Hepatocyte (in vitro differentiated cells): ENCODE data around the gene SOX8. TPM values are rescaled to one million over a fixed set of nuclear protein-coding genes. Genes with fewer than 3 reads are reported as not detected.

ENCODE experiments used
- DNase-seq: peaks from one replicate; pipeline ENCODE4 v3.0.0-alpha.2; 2016; ENCODE audit warnings: low spot score
- H2AFZ ChIP-seq: fragments of 200-600 bp; sonication (generic); 2 replicates; pipeline ENCODE4 v1.6.0; 2016; ENCODE audit warnings: antibody characterized with exemption, mild to moderate bottlenecking
- H3K27ac ChIP-seq: fragments of 200-600 bp; sonication (generic); 2 replicates; pipeline ENCODE4 v1.5.1; 2016; ENCODE audit warnings: mild to moderate bottlenecking
- H3K27me3 ChIP-seq: fragments of 200-600 bp; sonication (generic); 2 replicates; pipeline ENCODE4 v1.6.1; 2016
- H3K36me3 ChIP-seq: fragments of 200-600 bp; sonication (generic); replicated peaks from 2 replicates; pipeline ENCODE4 v1.5.1; 2016; ENCODE audit warnings: low read depth; ENCODE audit not compliant: insufficient read depth
- H3K4me1 ChIP-seq: fragments of 200-600 bp; sonication (generic); 2 replicates; pipeline ENCODE4 v1.5.1; 2016; ENCODE audit warnings: mild to moderate bottlenecking, moderate library complexity; ENCODE audit not compliant: insufficient read depth
- H3K4me2 ChIP-seq: fragments of 200-600 bp; sonication (generic); 2 replicates; pipeline ENCODE4 v1.6.0; 2016
- H3K4me3 ChIP-seq: fragments of 200-600 bp; sonication (generic); 2 replicates; pipeline ENCODE4 v1.5.1; 2016; ENCODE audit warnings: mild to moderate bottlenecking
- H3K79me2 ChIP-seq: fragments of 200-600 bp; sonication (generic); 2 replicates; pipeline ENCODE4 v1.6.0; 2017; ENCODE audit warnings: mild to moderate bottlenecking
- H3K9me2 ChIP-seq: fragments of 200-600 bp; sonication (generic); replicated peaks from 2 replicates; pipeline ENCODE4 v1.6.0; 2017; ENCODE audit warnings: mild to moderate bottlenecking; ENCODE audit not compliant: insufficient read depth
- H3K9me3 ChIP-seq: fragments of 200-600 bp; sonication (generic); 2 replicates; pipeline ENCODE4 v1.5.1; 2016; ENCODE audit warnings: low read depth, mild to moderate bottlenecking
- H4K20me1 ChIP-seq: fragments of 200-600 bp; sonication (generic); 2 replicates; pipeline ENCODE4 v1.6.0; 2016; ENCODE audit warnings: mild to moderate bottlenecking; ENCODE audit not compliant: insufficient read depth, poor library complexity, severe bottlenecking
- EZH2 ChIP-seq: fragments of 200-600 bp; sonication (generic); IDR thresholded peaks from 2 replicates; pipeline ENCODE4 v1.6.1; 2016; ENCODE audit warnings: antibody characterized with exemption, mild to moderate bottlenecking, borderline replicate concordance
- EZH2phosphoT487 ChIP-seq: fragments of 200-600 bp; sonication (generic); IDR thresholded peaks from one replicate; pipeline ENCODE4 v1.6.1; 2018; ENCODE audit warnings: antibody characterized with exemption, mild to moderate bottlenecking, low read depth, moderate library complexity; ENCODE audit not compliant: unreplicated experiment, severe bottlenecking
- WGBS: methylation state at CpG from one replicate; pipeline ENCODE4 v1.1.6; 2016; ENCODE audit warnings: low lambda C conversion rate; ENCODE audit errors: missing lambda C conversion rate; 5-methylcytosine and 5-hydroxymethylcytosine counted together
- polyA plus RNA-seq: library from polyadenylated mRNA; unstranded; fragments of >200 nt; fragmentation: Nextera tagmentation; extraction: Ambion mirVana; gene quantifications from 2 replicates; pipeline ENCODE4 v1.2.1, GENCODE V29; 2016
- total RNA-seq: library from RNA; depleted of rRNA; stranded (reverse); fragments of >200 nt; gene quantifications from 2 replicates; pipeline ENCODE4 v1.2.3, GENCODE V29; 2014
- TF ChIP-seq, protein P1 (sequence below): fragments of 200-600 bp; sonication (generic); IDR thresholded peaks from 2 replicates; pipeline ENCODE4 v1.5.1; 2016; ENCODE audit warnings: antibody characterized with exemption, mild to moderate bottlenecking; ENCODE audit not compliant: poor library complexity

Gene SOX8
- total and polyA plus RNA-seq, 2 experiments from 2014 or later, result 3.8 to 4.7 TPM

DNA sequence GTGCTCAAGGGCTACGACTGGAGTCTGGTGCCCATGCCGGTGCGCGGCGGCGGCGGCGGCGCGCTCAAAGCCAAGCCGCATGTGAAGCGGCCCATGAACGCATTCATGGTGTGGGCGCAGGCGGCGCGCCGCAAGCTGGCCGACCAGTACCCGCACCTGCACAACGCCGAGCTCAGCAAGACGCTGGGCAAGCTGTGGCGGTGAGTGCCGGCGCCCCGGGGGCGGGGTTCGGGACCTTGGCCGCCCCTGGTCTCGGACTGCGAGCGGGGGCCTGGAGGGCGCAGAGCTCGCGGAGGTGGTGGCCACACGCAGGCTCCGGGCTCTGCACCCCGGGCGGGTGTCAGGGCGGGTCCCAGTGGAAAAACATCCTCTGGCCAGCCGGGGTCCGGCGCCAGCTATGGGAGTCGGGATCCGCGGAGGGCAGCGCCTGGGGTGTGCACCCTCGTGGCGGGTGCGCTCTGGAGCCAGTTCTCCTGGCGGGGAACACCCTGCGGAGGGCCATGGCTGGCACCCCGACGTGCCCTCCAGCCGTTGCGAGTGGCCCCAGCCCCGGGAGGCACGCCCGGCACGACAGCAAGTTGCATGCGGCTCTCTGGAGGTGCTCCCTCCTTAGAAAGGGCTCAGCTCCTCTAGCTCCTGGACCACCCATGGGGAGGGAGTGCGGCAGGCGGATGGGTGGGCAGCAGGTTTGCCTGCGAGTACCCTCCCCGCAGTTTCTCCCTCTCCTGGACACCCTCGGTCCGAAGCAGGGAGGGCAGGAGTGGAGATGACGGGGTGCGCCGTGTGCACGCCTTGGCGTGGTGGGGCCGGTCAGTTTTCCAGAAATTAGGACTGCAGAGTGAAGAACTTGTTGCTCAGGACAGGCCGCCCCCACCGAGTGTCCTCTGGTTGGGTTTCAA is 824 bp downstream of the SOX8 start:
- Histone ChIP-seq H2AFZ (no peak overlapping the region), H3K27ac (no peak overlapping the region), H3K9me3 (no peaks in the 10 kb centered on the region), H3K4me2 (peak overlapping the region; percentile 98), H3K27me3 (peaks cover 22% of the 10 kb centered on the region), H3K9me2 (no peaks in the 10 kb centered on the region), H3K4me1 (peaks cover 11% of the 10 kb centered on the region), H3K4me3 (peak overlapping the region; percentile 29), H3K79me2 (no peaks in the 10 kb centered on the region), H3K36me3 (no peaks in the 10 kb centered on the region), H4K20me1 (peaks cover 2% of the 10 kb centered on the region)
- peak; percentile 61 for TF ChIP-seq EZH2
- TF ChIP-seq EZH2phosphoT487, result no peak
- TF ChIP-seq, protein P1, sequence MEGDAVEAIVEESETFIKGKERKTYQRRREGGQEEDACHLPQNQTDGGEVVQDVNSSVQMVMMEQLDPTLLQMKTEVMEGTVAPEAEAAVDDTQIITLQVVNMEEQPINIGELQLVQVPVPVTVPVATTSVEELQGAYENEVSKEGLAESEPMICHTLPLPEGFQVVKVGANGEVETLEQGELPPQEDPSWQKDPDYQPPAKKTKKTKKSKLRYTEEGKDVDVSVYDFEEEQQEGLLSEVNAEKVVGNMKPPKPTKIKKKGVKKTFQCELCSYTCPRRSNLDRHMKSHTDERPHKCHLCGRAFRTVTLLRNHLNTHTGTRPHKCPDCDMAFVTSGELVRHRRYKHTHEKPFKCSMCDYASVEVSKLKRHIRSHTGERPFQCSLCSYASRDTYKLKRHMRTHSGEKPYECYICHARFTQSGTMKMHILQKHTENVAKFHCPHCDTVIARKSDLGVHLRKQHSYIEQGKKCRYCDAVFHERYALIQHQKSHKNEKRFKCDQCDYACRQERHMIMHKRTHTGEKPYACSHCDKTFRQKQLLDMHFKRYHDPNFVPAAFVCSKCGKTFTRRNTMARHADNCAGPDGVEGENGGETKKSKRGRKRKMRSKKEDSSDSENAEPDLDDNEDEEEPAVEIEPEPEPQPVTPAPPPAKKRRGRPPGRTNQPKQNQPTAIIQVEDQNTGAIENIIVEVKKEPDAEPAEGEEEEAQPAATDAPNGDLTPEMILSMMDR, result no peak
- no peak for DNase-seq
- 22% methylated on average over 69 of the region's 76 CpGs for WGBS

DNA sequence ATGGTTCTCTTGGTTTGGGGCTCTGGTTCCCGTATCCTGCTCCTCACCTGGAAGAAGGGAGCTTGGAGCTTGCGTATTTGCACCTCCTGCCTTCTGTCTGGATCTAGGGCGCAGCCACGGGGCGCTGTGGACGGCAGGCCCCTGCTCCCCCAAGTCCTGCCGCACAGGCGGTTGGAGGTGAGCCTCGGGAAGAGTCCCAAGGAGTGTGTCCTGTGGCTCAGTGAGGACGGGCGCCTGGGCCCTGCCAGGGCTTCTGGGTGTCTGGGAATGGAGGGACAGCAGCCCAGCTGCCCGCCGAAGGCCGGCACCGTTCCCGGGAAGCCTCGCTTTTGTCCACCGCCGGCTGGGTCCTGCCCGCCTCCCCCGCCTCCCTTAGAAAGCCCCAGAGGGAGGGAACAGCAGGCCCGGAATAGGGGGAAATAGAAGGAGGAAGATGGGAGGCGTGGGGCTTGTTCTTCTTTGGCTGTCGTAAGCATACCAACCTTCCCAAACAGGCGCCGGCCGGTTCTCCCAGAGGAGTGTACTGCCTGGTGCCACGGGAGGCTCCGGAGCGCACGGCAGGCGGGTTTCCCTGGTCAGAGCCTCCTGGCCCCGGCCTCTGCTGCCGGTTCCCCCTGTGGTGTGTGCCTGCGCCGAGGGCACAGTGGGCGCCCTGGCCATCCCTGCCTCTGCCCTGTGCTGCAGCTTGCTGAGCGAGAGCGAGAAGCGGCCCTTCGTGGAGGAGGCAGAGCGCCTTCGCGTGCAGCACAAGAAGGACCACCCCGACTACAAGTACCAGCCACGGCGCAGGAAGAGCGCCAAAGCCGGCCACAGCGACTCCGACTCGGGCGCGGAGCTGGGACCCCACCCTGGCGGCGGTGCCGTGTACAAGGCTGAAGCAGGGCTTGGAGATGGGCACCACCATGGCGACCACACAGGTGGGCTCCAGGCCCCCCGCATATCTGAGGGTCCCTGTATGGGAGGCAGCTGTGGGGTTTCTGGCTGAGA is 1.8 kb downstream of the SOX8 start:
- H3K79me2 ChIP-seq, result no peaks in the 10 kb centered on the region
- peaks cover 22% of the 10 kb centered on the region for H3K27me3 ChIP-seq
- DNase-seq, result no peak
- H4K20me1 ChIP-seq, result peaks cover 2% of the 10 kb centered on the region
- no peak overlapping the region for H2AFZ ChIP-seq
- H3K9me3 ChIP-seq, result no peaks in the 10 kb centered on the region
- TF ChIP-seq EZH2phosphoT487, result no peak
- no peak for TF ChIP-seq EZH2
- TF ChIP-seq, protein P1, result no peak
- H3K4me1 ChIP-seq, result peaks cover 11% of the 10 kb centered on the region
- no peaks in the 10 kb centered on the region for H3K9me2 ChIP-seq
- no peak overlapping the region for H3K27ac ChIP-seq
- no peaks in the 10 kb centered on the region for H3K36me3 ChIP-seq
- no peak overlapping the region for H3K4me3 ChIP-seq
- 84% methylated on average over 59 of the region's 59 CpGs for WGBS
- peak overlapping the region; percentile 98 for H3K4me2 ChIP-seq

DNA sequence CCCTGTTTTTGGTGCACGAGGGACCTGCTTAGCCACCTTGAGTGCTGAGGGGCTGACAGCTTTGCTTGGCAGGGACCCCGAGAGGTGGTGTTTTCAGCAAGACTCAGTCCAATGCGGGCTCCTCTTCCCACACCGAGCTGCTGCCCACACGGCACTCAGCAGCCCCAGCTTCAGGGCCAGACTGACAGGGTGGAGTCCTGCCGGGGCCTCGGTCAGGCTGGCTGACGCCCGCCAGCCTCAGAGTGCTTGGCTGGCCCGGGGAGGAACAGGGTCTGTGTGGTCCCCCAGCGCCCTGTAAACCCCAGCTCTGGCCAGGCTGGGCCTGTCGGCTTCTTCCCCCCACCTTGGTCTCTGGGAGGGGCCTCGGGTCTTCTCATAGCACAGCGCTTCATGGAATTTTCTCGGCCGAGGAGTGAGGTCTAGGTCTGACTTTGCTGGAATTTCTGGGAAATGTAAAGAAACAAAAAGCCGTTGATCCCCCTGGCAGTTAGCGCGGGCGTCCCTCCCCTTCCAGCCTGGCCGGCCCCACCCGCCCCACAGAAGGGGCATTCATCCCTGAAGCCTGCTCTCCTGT is 2.6 kb downstream of the SOX8 start:
- H3K79me2 ChIP-seq, result no peaks in the 10 kb centered on the region
- H3K4me1 ChIP-seq, result peaks cover 11% of the 10 kb centered on the region
- H3K9me3 ChIP-seq, result no peaks in the 10 kb centered on the region
- no peaks in the 10 kb centered on the region for H3K36me3 ChIP-seq
- H3K27ac ChIP-seq, result no peak overlapping the region
- no peaks in the 10 kb centered on the region for H3K9me2 ChIP-seq
- H4K20me1 ChIP-seq, result peaks cover 2% of the 10 kb centered on the region
- TF ChIP-seq, protein P1, result no peak
- TF ChIP-seq EZH2phosphoT487 (no peak), EZH2 (no peak)
- no peak overlapping the region for H2AFZ ChIP-seq
- peaks cover 22% of the 10 kb centered on the region for H3K27me3 ChIP-seq
- DNase-seq, result no peak
- 81% methylated on average over 16 of the region's 22 CpGs for WGBS
- H3K4me3 ChIP-seq, result no peak overlapping the region
- H3K4me2 ChIP-seq, result no peak overlapping the region
